MCF 10A (cell line): ENCODE measurements around the gene KRTAP19-6. TPM values are rescaled to one million over a fixed set of nuclear protein-coding genes. Genes with fewer than 3 reads are reported as not detected.

Source experiments
- BruUV-seq: library from RNA; stranded (reverse); fragments of 400-500 nt; replicated peaks from 2 replicates; lab custom pipeline; 2021; lab: Mats Ljungman, UMichigan
- CTCF ChIA-PET: fragments of 300-600 bp; sonication (Branson Sonifier 250); formaldehyde crosslinking; extraction: SDS; loops from one replicate; lab custom pipeline; 2021; ENCODE audit warnings: antibody characterized with exemption, inconsistent platforms; lab: Yijun Ruan, JAX
- POLR2A ChIA-PET: fragments of 300-600, 350-650 bp; sonication (Branson Sonifier 250); formaldehyde crosslinking; extraction: SDS; loops from one replicate; lab custom pipeline; 2020; ENCODE audit warnings: antibody characterized with exemption, inconsistent platforms; lab: Yijun Ruan, JAX
- DNase-seq: peaks from one replicate; pipeline ENCODE4 v3.0.0-alpha.2; 2018; ENCODE audit not compliant: unreplicated experiment
- H3K27ac Mint-ChIP-seq: one replicate; pipeline ENCODE4 v1.8.0; 2022; ENCODE audit warnings: mild to moderate bottlenecking, low read depth, mixed read lengths; ENCODE audit not compliant: unreplicated experiment
- H3K27me3 Mint-ChIP-seq: one replicate; pipeline ENCODE4 v1.8.0; 2022; ENCODE audit warnings: mixed read lengths; ENCODE audit not compliant: insufficient read depth, unreplicated experiment
- H3K36me3 Mint-ChIP-seq: one replicate; pipeline ENCODE4 v1.8.0; 2022; ENCODE audit warnings: mild to moderate bottlenecking, moderate library complexity, mixed read lengths; ENCODE audit not compliant: insufficient read depth, unreplicated experiment
- H3K4me1 Mint-ChIP-seq: one replicate; pipeline ENCODE4 v1.8.0; 2022; ENCODE audit warnings: mixed read lengths; ENCODE audit not compliant: insufficient read depth, unreplicated experiment
- H3K4me3 Mint-ChIP-seq: one replicate; pipeline ENCODE4 v1.8.0; 2022; ENCODE audit warnings: mild to moderate bottlenecking, moderate library complexity, mixed read lengths; ENCODE audit not compliant: unreplicated experiment
- H3K9me3 Mint-ChIP-seq: one replicate; pipeline ENCODE4 v1.8.0; 2022; ENCODE audit warnings: mixed read lengths; ENCODE audit not compliant: unreplicated experiment
- intact Hi-C: fragments of 100-400 bp; cut with micrococcal nuclease; formaldehyde crosslinking; loops from 2 replicates; pipeline ENCODE4 v1.14.1; 2022
- total RNA-seq: library from RNA; stranded (reverse); gene quantifications from 2 replicates; pipeline ENCODE4 v1.2.3, GENCODE V29; 2022
- TF ChIP-seq, protein P1 (sequence below): fragments of 200-600 bp; IDR thresholded peaks from one replicate; pipeline ENCODE4 v1.8.0; 2022; ENCODE audit warnings: antibody characterized with exemption, mild to moderate bottlenecking; ENCODE audit not compliant: unreplicated experiment

The KRTAP19-6 gene
- total RNA-seq, 1 experiment from 2014 or later, result not detected

GRCh38 chr21:30502041-30502440, 39.6 kb downstream of the KRTAP19-6 start, which contains the start of gene KRTAP19-5:
Gene KRTAP19-5, minus strand, starts transcription at chr21:30502141. Its CDS starts 51 bp downstream, at chr21:30502090.
- no TSS peak for BruUV-seq
- CTCF ChIA-PET, result interaction anchor here (0.6 kb wide), 1 partner anchor 39 kb away, joined by 3 read pairs; no protein-coding TSS in a partner anchor

DNA sequence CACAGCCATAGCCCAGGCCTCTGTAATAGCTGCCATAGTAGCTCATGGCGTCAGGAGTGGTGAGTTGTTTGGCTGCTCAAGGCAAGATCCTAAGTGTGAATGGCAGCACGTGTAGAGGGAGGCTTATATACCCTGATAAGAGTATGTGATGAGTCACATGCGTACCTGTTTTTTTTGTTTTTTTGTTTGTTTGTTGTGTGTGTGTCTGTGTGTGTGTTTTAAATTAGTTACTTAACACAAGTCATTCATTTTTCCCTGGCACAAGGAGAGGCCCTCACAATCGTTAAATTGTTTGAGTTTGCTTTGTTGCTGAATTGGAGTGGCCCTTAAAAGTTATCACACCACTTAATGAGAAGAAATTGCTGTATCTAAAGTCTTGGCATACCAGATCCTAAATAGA, 44.6 kb downstream of the KRTAP19-6 start, which contains the start of gene KRTAP19-4:
KRTAP19-4 (minus strand) TSS at position 101 of the 400 bp plus-strand sequence; CDS start at position 46, 55 bp downstream.
- BruUV-seq, result no TSS peak

More at GRCh38 chr21:30502041-30502440, 39.6 kb downstream of the KRTAP19-6 start, which contains the start of gene KRTAP19-5:
- H3K36me3 Mint-ChIP-seq, result no peaks in the 10 kb centered on the region
- no peaks in the 10 kb centered on the region for H3K9me3 Mint-ChIP-seq
- H3K27me3 Mint-ChIP-seq, result peaks cover 44% of the 10 kb centered on the region
- H3K4me1 Mint-ChIP-seq, result no peaks in the 10 kb centered on the region
- TF ChIP-seq, protein P1, sequence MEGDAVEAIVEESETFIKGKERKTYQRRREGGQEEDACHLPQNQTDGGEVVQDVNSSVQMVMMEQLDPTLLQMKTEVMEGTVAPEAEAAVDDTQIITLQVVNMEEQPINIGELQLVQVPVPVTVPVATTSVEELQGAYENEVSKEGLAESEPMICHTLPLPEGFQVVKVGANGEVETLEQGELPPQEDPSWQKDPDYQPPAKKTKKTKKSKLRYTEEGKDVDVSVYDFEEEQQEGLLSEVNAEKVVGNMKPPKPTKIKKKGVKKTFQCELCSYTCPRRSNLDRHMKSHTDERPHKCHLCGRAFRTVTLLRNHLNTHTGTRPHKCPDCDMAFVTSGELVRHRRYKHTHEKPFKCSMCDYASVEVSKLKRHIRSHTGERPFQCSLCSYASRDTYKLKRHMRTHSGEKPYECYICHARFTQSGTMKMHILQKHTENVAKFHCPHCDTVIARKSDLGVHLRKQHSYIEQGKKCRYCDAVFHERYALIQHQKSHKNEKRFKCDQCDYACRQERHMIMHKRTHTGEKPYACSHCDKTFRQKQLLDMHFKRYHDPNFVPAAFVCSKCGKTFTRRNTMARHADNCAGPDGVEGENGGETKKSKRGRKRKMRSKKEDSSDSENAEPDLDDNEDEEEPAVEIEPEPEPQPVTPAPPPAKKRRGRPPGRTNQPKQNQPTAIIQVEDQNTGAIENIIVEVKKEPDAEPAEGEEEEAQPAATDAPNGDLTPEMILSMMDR, result no peak
- no peak within 1 kb of the TSS for H3K27ac Mint-ChIP-seq
- intact Hi-C loops, result loop anchor here (10.0 kb wide), 1 partner anchor 333 kb away; no protein-coding TSS in a partner anchor
- DNase-seq, result no peak
- POLR2A ChIA-PET, result no interaction called here
- no peak within 1 kb of the TSS for H3K4me3 Mint-ChIP-seq

DNA sequence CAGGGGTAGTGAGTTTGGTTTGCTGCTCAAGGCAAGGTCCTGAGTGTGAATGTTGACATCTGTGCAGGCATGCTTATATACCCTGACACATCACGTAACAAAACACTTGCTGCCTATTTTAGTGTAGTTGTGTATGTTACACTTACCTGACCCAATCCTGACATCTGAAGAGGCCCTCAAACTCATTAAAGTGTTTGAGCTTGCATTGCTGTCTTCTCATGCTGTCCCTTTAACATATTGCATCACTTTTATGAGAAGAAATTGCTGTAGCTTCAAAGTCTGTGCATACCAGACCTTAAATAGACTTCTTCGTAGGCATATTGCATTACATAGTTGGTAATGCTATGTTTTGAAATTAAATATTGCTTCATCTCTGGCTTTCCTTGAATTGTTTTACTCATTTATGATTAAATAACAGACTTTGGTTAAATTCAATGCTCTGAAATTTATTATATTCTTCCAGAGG, 49.7 kb downstream of the KRTAP19-6 start, which contains the start of gene KRTAP19-3:
KRTAP19-3 (minus strand) TSS at position 51 of the 466 bp plus-strand sequence. CDS start 56 bp downstream, outside the sequence.
- no peak for DNase-seq
- POLR2A ChIA-PET, result interaction anchor here (1.0 kb wide), 1 partner anchor 9 kb away, joined by 5 read pairs; no protein-coding TSS in a partner anchor
- BruUV-seq, result no TSS peak
- Mint-ChIP-seq H3K9me3 (no peaks in the 10 kb centered on the region), H3K4me1 (no peaks in the 10 kb centered on the region), H3K27me3 (peaks cover 17% of the 10 kb centered on the region), H3K36me3 (no peaks in the 10 kb centered on the region), H3K27ac (no peak within 1 kb of the TSS), H3K4me3 (no peak within 1 kb of the TSS)
- intact Hi-C loops, result no loop called here
- TF ChIP-seq, protein P1, result no peak
- CTCF ChIA-PET, result no interaction called here

More for the DNA sequence above, 44.6 kb downstream of the KRTAP19-6 start, which contains the start of gene KRTAP19-4:
- intact Hi-C loops, result no loop called here
- no peaks in the 10 kb centered on the region for H3K9me3 Mint-ChIP-seq
- no peak within 1 kb of the TSS for H3K27ac Mint-ChIP-seq
- ChIA-PET POLR2A (interaction anchor here (1.0 kb wide), 1 partner anchor 14 kb away, joined by 3 read pairs; no protein-coding TSS in a partner anchor), CTCF (interaction anchor here (0.7 to 1.2 kb wide), 2 partner anchors 274 to 590 kb away, joined by 3 read pairs; no protein-coding TSS in a partner anchor)
- TF ChIP-seq, protein P1, result no peak
- no peak within 1 kb of the TSS for H3K4me3 Mint-ChIP-seq
- H3K36me3 Mint-ChIP-seq, result no peaks in the 10 kb centered on the region
- no peaks in the 10 kb centered on the region for H3K4me1 Mint-ChIP-seq
- H3K27me3 Mint-ChIP-seq, result peaks cover 10% of the 10 kb centered on the region
- no peak for DNase-seq

Other genes starting within 250 kb of the KRTAP19-6 start
- not detected in 2 replicates for gene KRTAP26-1, start 221.5 kb downstream of the KRTAP19-6 start, total RNA-seq
- gene KRTAP27-1, start 204.2 kb downstream of the KRTAP19-6 start, total RNA-seq, result not detected in 2 replicates
- gene KRTAP23-1, start 193.3 kb downstream of the KRTAP19-6 start, total RNA-seq, result not detected in 2 replicates
- not detected in 2 replicates for gene KRTAP13-2, start 169.6 kb downstream of the KRTAP19-6 start, total RNA-seq
- not detected in 2 replicates for gene KRTAP13-1, start 145.8 kb downstream of the KRTAP19-6 start, total RNA-seq
- not detected in 2 replicates for gene KRTAP13-3, start 115.9 kb downstream of the KRTAP19-6 start, total RNA-seq
- not detected in 2 replicates for gene KRTAP13-4, start 111.6 kb downstream of the KRTAP19-6 start, total RNA-seq
- not detected in 2 replicates for gene KRTAP15-1, start 101.6 kb downstream of the KRTAP19-6 start, total RNA-seq
- not detected in 2 replicates for gene KRTAP19-1, start 61.5 kb downstream of the KRTAP19-6 start, total RNA-seq
- gene KRTAP19-2, start 54.4 kb downstream of the KRTAP19-6 start, total RNA-seq, result not detected in 2 replicates
- not detected in 2 replicates for gene KRTAP19-3, start 49.9 kb downstream of the KRTAP19-6 start, total RNA-seq
- not detected in 2 replicates for gene KRTAP19-4, start 44.7 kb downstream of the KRTAP19-6 start, total RNA-seq
- gene KRTAP19-5, start 39.7 kb downstream of the KRTAP19-6 start, total RNA-seq, result not detected in 2 replicates
- gene KRTAP19-7, start 19.4 kb upstream of the KRTAP19-6 start, total RNA-seq, result not detected in 2 replicates
- gene KRTAP22-2, start 48.5 kb upstream of the KRTAP19-6 start, total RNA-seq, result not detected in 2 replicates
- not detected in 2 replicates for gene KRTAP6-3, start 50.6 kb upstream of the KRTAP19-6 start, total RNA-seq
- not detected in 2 replicates for gene KRTAP6-2, start 57.0 kb upstream of the KRTAP19-6 start, total RNA-seq
- gene KRTAP22-1, start 59.2 kb upstream of the KRTAP19-6 start, total RNA-seq, result not detected in 2 replicates
- gene KRTAP6-1, start 72.1 kb upstream of the KRTAP19-6 start, total RNA-seq, result not detected in 2 replicates
- not detected in 2 replicates for gene KRTAP20-1, start 74.6 kb upstream of the KRTAP19-6 start, total RNA-seq
- gene KRTAP20-4, start 78.8 kb upstream of the KRTAP19-6 start, total RNA-seq, result not detected in 2 replicates
- gene KRTAP20-2, start 93.3 kb upstream of the KRTAP19-6 start, total RNA-seq, result not detected in 2 replicates
- gene KRTAP20-3, start 101.0 kb upstream of the KRTAP19-6 start, total RNA-seq, result not detected in 2 replicates
- not detected in 2 replicates for gene KRTAP21-3, start 176.9 kb upstream of the KRTAP19-6 start, total RNA-seq
- gene KRTAP21-2, start 205.4 kb upstream of the KRTAP19-6 start, total RNA-seq, result not detected in 2 replicates
- gene KRTAP21-1, start 213.6 kb upstream of the KRTAP19-6 start, total RNA-seq, result not detected in 2 replicates